Measurements from ENCODE around the gene CA4. TPM values are rescaled to one million over a fixed set of nuclear protein-coding genes. Genes with fewer than 3 reads are reported as not detected.
"Not testable (repeated sequence)": the region's sequence is repeated elsewhere in the genome, so short reads cannot be mapped to it uniquely, and the experiment has no call there.

Gene CA4
- total and polyA plus RNA-seq, 9 of the 15 experiments (the other 6 are each of a cell fraction or from before 2014, with no cell fraction given): 0.13 TPM; not detected in 7

DNA sequence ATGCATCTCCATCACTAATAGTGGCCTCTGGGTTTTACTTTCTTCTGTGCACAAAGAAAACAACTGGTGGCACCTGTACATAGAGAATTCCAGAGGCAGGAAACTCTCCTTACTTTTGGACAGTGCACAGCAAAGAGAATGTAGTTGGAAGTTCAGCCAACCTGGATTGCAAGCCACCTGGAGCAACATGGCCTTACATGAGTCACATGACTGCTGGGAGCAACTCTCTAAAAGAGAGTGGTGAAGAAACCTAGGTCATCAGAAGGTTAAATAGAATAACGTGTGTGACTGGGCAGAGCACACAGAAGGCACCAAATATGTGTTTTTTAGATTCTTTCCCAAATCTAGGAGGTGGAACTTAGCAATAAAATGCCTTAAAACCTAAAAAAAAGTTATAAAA lies 41.5 kb upstream of the CA4 start:
- CTCF ChIA-PET (ENCODE audit: low intra/inter-chr PET ratio); ATAC-seq; H3K9me1 ChIP-seq (ENCODE audit: control insufficient read depth, insufficient read depth, low read length); H3K9me3 ChIP-seq (replicated peaks; ENCODE audit: control insufficient read depth, insufficient read depth, low read depth, low read length); intact Hi-C loops (cut with micrococcal nuclease); H3K27me3 ChIP-seq (ENCODE audit: control insufficient read depth in 2 of 2, insufficient read depth in 2 of 2, low read length in 2 of 2); H3K4me2 ChIP-seq (ENCODE audit: insufficient read depth, low read length); H3K4me3 ChIP-seq; H3K9ac ChIP-seq (ENCODE audit: insufficient read depth in 1 of 2, low read depth in 2 of 2, low read length in 2 of 2); FAIRE-seq; H3K79me2 ChIP-seq (ENCODE audit: control insufficient read depth, insufficient read depth, low read length); H3K4me1 ChIP-seq (replicated peaks in 1 of 2; ENCODE audit: control insufficient read depth in 2 of 2, insufficient read depth in 2 of 2, low read length in 2 of 2); H2AFZ ChIP-seq (ENCODE audit: low read depth, low read length); H4K20me1 ChIP-seq (replicated peaks; ENCODE audit: control insufficient read depth, insufficient read depth, low read length); H3K36me3 ChIP-seq (ENCODE audit: control insufficient read depth, insufficient read depth, low read length); H3K27ac ChIP-seq (ENCODE audit: extremely low read depth, low read depth, low read length); BruUV-seq (replicated peaks); POLR2A ChIA-PET: not testable (repeated sequence)
- peak in 1 of 4 experiments; percentile 1 for DNase-seq (ENCODE audit: extremely low read depth in 1 of 4, low spot score in 3 of 4)
- 13% methylated on average over 1 of the region's 1 CpG for WGBS (ENCODE audit: insufficient coverage, low coverage, missing lambda C conversion rate)
- in situ Hi-C loops (cut with MboI): loop anchor here (10.0 kb wide), 1 partner anchor 536 kb away; no protein-coding TSS in a partner anchor
- TF ChIP-seq, protein P1, sequence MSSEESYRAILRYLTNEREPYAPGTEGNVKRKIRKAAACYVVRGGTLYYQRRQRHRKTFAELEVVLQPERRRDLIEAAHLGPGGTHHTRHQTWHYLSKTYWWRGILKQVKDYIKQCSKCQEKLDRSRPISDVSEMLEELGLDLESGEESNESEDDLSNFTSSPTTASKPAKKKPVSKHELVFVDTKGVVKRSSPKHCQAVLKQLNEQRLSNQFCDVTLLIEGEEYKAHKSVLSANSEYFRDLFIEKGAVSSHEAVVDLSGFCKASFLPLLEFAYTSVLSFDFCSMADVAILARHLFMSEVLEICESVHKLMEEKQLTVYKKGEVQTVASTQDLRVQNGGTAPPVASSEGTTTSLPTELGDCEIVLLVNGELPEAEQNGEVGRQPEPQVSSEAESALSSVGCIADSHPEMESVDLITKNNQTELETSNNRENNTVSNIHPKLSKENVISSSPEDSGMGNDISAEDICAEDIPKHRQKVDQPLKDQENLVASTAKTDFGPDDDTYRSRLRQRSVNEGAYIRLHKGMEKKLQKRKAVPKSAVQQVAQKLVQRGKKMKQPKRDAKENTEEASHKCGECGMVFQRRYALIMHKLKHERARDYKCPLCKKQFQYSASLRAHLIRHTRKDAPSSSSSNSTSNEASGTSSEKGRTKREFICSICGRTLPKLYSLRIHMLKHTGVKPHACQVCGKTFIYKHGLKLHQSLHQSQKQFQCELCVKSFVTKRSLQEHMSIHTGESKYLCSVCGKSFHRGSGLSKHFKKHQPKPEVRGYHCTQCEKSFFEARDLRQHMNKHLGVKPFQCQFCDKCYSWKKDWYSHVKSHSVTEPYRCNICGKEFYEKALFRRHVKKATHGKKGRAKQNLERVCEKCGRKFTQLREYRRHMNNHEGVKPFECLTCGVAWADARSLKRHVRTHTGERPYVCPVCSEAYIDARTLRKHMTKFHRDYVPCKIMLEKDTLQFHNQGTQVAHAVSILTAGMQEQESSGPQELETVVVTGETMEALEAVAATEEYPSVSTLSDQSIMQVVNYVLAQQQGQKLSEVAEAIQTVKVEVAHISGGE (CRISPR knock-in tag; IDR thresholded peaks at IDR 0.05): peak in 1 of 3 experiments; percentile 27; a peak in 1 of 6 replicates
- TF ChIP-seq, protein P2, sequence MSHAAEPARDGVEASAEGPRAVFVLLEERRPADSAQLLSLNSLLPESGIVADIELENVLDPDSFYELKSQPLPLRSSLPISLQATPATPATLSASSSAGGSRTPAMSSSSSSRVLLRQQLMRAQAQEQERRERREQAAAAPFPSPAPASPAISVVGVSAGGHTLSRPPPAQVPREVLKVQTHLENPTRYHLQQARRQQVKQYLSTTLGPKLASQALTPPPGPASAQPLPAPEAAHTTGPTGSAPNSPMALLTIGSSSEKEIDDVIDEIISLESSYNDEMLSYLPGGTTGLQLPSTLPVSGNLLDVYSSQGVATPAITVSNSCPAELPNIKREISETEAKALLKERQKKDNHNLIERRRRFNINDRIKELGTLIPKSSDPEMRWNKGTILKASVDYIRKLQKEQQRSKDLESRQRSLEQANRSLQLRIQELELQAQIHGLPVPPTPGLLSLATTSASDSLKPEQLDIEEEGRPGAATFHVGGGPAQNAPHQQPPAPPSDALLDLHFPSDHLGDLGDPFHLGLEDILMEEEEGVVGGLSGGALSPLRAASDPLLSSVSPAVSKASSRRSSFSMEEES (CRISPR knock-in tag; IDR thresholded peaks at IDR 0.05): peak; percentile 62
